HG03159 (cell line): ENCODE results near the gene RAP1A.
A peak's percentile ranks its signal among the peaks of the same experiment; 100 is the strongest.

Source experiments
- ATAC-seq: cut with Tn5 transposase; IDR thresholded peaks from one replicate; pipeline ENCODE4 v1.9.1; 2021; ENCODE audit warnings: mild to moderate bottlenecking, moderate library complexity; ENCODE audit not compliant: unreplicated experiment

Gene RAP1A

GRCh38 chr1:111751906-111752575 is 132.5 kb downstream of the RAP1A start:
- no peak for ATAC-seq

GRCh38 chr1:111754984-111755330 is 135.4 kb downstream of the RAP1A start:
- ATAC-seq, result peak; percentile 1

GRCh38 chr1:111755331-111756123 is 135.9 kb downstream of the RAP1A start, which contains the start of gene DDX20:
Gene DDX20, plus strand, starts transcription at chr1:111755901. Its CDS starts 24 bp downstream, at chr1:111755925.
- peak; percentile 88 for ATAC-seq

- peak; percentile 22 for ATAC-seq
Observed at GRCh38 chr1:111756124-111756513, 136.5 kb downstream of the RAP1A start.

- ATAC-seq, result no peak
Observed at GRCh38 chr1:111758373-111758772, 138.8 kb downstream of the RAP1A start.

GRCh38 chr1:111761717-111762116 is 142.1 kb downstream of the RAP1A start:
- ATAC-seq, result no peak

GRCh38 chr1:111762332-111762731 is 142.7 kb downstream of the RAP1A start:
- no peak for ATAC-seq
